HCT116 (cell line): ENCODE data around the gene HHIPL1. TPM values are rescaled to one million over a fixed set of nuclear protein-coding genes. Genes with fewer than 3 reads are reported as not detected.

Source experiments
- ATAC-seq: fragments of 200-7000 bp; cut with Tn5 transposase; 2 replicates; pipeline ENCODE4 v1.9.1; 2020; ENCODE audit warnings: mild to moderate bottlenecking, moderate library complexity
- BruUV-seq: library from RNA; stranded (reverse); fragments of 400-500 nt; replicated peaks from 2 replicates; lab custom pipeline; 2021; lab: Mats Ljungman, UMichigan
- CTCF ChIA-PET: fragments of 300-600 bp; sonication (Branson Sonifier 250); formaldehyde crosslinking; loops from one replicate; lab custom pipeline; 2021; ENCODE audit warnings: antibody characterized with exemption; lab: Charles Lee
- POLR2A ChIA-PET: fragments of 300-600, 350-600 bp; sonication (Branson Sonifier 250); formaldehyde crosslinking; loops from one replicate; lab custom pipeline; 2021; ENCODE audit warnings: antibody characterized with exemption; lab: Charles Lee
- RAD21 ChIA-PET, 2 experiments: fragments of 300-600 bp; sonication (Branson Sonifier 250); formaldehyde crosslinking; loops; one replicate each; lab custom pipeline; 2023; ENCODE audit warnings: low total read pairs in 2 of 2; ENCODE audit not compliant: uncharacterized antibody in 2 of 2, unreplicated experiment in 2 of 2, low non-redundant PET in 1 of 2; lab: Charles Lee
- DNase-seq: peaks from one replicate; pipeline ENCODE4 v3.0.0-alpha.2; 2010; ENCODE audit warnings: low read depth, low spot score
- H2AFZ ChIP-seq: fragments of 200-600 bp; shearing (Covaris generic), sonication (generic); 2 replicates; pipeline ENCODE4 v1.6.1; 2017; ENCODE audit warnings: low read depth, mixed run types, mixed read lengths, antibody characterized with exemption, low read length; ENCODE audit not compliant: poor library complexity, severe bottlenecking
- H3K27ac ChIP-seq: 2 replicates; pipeline ENCODE4 v1.5.1; 2012; ENCODE audit warnings: low read depth, low read length
- H3K27me3 ChIP-seq: fragments of 200-600 bp; sonication (generic); 2 replicates; pipeline ENCODE4 v1.6.1; 2016; ENCODE audit warnings: mixed run types, low read length, mixed read lengths; ENCODE audit not compliant: insufficient read depth
- H3K36me3 ChIP-seq, 2 experiments: fragments of 200-500 bp in 1 of 2; fragments of 200-600 bp in 1 of 2; sonication (Bioruptor generic) in 1 of 2; sonication (generic) in 1 of 2; 2 replicates each; pipeline versions ENCODE4 v1.5.1 to v1.6.1; 2014 to 2016; ENCODE audit warnings: low read length in 2 of 2, inconsistent platforms in 1 of 2, mixed read lengths in 1 of 2, mixed run types in 1 of 2; ENCODE audit not compliant: insufficient read depth in 2 of 2, control insufficient read depth in 1 of 2
- H3K4me1 ChIP-seq, 2 experiments: fragments of 200-600 bp in 1 of 2; sonication (generic) in 1 of 2; 2 replicates each; pipeline versions ENCODE4 v1.5.1 to v1.6.1; 2012 to 2017; ENCODE audit warnings: low read length in 2 of 2, inconsistent platforms in 1 of 2, mild to moderate bottlenecking in 1 of 2, mixed read lengths in 1 of 2, mixed run types in 1 of 2, moderate library complexity in 1 of 2; ENCODE audit not compliant: insufficient read depth in 2 of 2, control insufficient read depth in 1 of 2
- H3K4me2 ChIP-seq: fragments of 200-600 bp; sonication (generic); 2 replicates; pipeline ENCODE4 v1.6.1; 2017; ENCODE audit warnings: mixed run types, low read length, mixed read lengths
- H3K4me3 ChIP-seq, 2 experiments: fragments of 200-600 bp in 1 of 2; sonication (generic) in 1 of 2; replicated peaks in 1 of 2; 2 replicates each; pipeline ENCODE4 v1.5.1; 2011 to 2016; ENCODE audit warnings: low read length in 2 of 2, control low read depth in 1 of 2, low read depth in 1 of 2, mild to moderate bottlenecking in 1 of 2, mixed read lengths in 1 of 2, mixed run types in 1 of 2
- H3K79me2 ChIP-seq: fragments of 200-600 bp; sonication (generic); 2 replicates; pipeline ENCODE4 v1.6.1; 2017; ENCODE audit warnings: mild to moderate bottlenecking, mixed run types, low read length, moderate library complexity, mixed read lengths; ENCODE audit not compliant: insufficient read depth
- H3K9ac ChIP-seq: fragments of 200-600 bp; sonication (generic); 2 replicates; pipeline ENCODE4 v1.6.1; 2016; ENCODE audit warnings: low read length, mixed read lengths
- H3K9me2 ChIP-seq: fragments of 200-600 bp; sonication (generic), shearing (Covaris generic); 2 replicates; pipeline ENCODE4 v1.6.1; 2017; ENCODE audit warnings: mixed run types, mild to moderate bottlenecking, moderate library complexity; ENCODE audit not compliant: insufficient read depth
- H3K9me3 ChIP-seq, 2 experiments: fragments of 200-500 bp in 1 of 2; fragments of 200-600 bp in 1 of 2; sonication (Bioruptor generic) in 1 of 2; sonication (generic) in 1 of 2; 2 replicates each; pipeline ENCODE4 v1.6.1; 2014 to 2017; ENCODE audit warnings: low read length in 2 of 2, mixed read lengths in 2 of 2, inconsistent platforms in 1 of 2, low read depth in 1 of 2, mild to moderate bottlenecking in 1 of 2, mixed run types in 1 of 2, moderate library complexity in 1 of 2; ENCODE audit not compliant: control insufficient read depth in 1 of 2, insufficient read depth in 1 of 2
- H4K20me1 ChIP-seq: fragments of 200-600 bp; sonication (generic), shearing (Covaris generic); 2 replicates; pipeline ENCODE4 v1.6.1; 2017; ENCODE audit warnings: mixed run types, mild to moderate bottlenecking, moderate library complexity; ENCODE audit not compliant: insufficient read depth
- CBX3 ChIP-seq: IDR thresholded peaks from 2 replicates; pipeline ENCODE4 v1.6.1; 2012; ENCODE audit warnings: low read depth
- EGR1 ChIP-seq: IDR thresholded peaks from 2 replicates; pipeline ENCODE4 v1.6.1; 2012; ENCODE audit warnings: low read depth
- EZH2 ChIP-seq: fragments of 200-600 bp; sonication (generic); IDR thresholded peaks from 2 replicates; pipeline ENCODE4 v1.6.1; 2017; ENCODE audit warnings: antibody characterized with exemption, mixed run types
- EZH2phosphoT487 ChIP-seq: fragments of 200-600 bp; IDR thresholded peaks from 2 replicates; pipeline ENCODE4 v1.6.1; 2018; ENCODE audit warnings: antibody characterized with exemption, borderline replicate concordance
- FOSL1 ChIP-seq: IDR thresholded peaks from 2 replicates; pipeline ENCODE4 v1.6.1; 2012; ENCODE audit warnings: low read depth
- JUND ChIP-seq: IDR thresholded peaks from 2 replicates; pipeline ENCODE4 v1.6.1; 2012
- POLR2A ChIP-seq: IDR thresholded peaks from 2 replicates; pipeline ENCODE4 v1.7.0; 2011; ENCODE audit warnings: borderline replicate concordance; ENCODE audit not compliant: insufficient read depth, insufficient read length; ENCODE audit errors: extremely low read depth
- POLR2AphosphoS5 ChIP-seq: IDR thresholded peaks from 2 replicates; pipeline ENCODE4 v1.6.1; 2011; ENCODE audit warnings: mild to moderate bottlenecking, low read depth, low read length, moderate library complexity
- RAD21 ChIP-seq: IDR thresholded peaks from 2 replicates; pipeline ENCODE4 v1.6.1; 2012; ENCODE audit warnings: low read depth, mild to moderate bottlenecking
- SIN3A ChIP-seq: IDR thresholded peaks from 2 replicates; pipeline ENCODE4 v1.6.1; 2012; ENCODE audit warnings: low read depth
- SRF ChIP-seq: IDR thresholded peaks from 2 replicates; pipeline ENCODE4 v1.6.1; 2012; ENCODE audit warnings: low read depth
- TCF7L2 ChIP-seq: IDR thresholded peaks from 2 replicates; pipeline ENCODE4 v1.7.0; 2011; ENCODE audit warnings: borderline replicate concordance, inconsistent platforms; ENCODE audit not compliant: insufficient read depth, insufficient read length; ENCODE audit errors: extremely low read depth
- YY1 ChIP-seq: IDR thresholded peaks from 2 replicates; pipeline ENCODE4 v1.6.1; 2011; ENCODE audit warnings: low read length, low read depth, moderate library complexity, mild to moderate bottlenecking; ENCODE audit not compliant: insufficient replicate concordance; ENCODE audit errors: extremely low read depth
- ZFX ChIP-seq: fragments of 450-650 bp; IDR thresholded peaks from 2 replicates; pipeline ENCODE4 v1.6.1; 2017
- intact Hi-C: fragments of 100-400 bp; cut with micrococcal nuclease; formaldehyde crosslinking; loops from 2 replicates; pipeline ENCODE4 v1.10.0; 2022
- total RNA-seq: library from RNA; stranded (reverse); gene quantifications from one replicate; pipeline ENCODE4 v1.2.1, GENCODE V29; 2021; ENCODE audit not compliant: unreplicated experiment
- TF ChIP-seq, protein P1 (sequence below): IDR thresholded peaks from 2 replicates; pipeline ENCODE4 v1.6.1; 2011; ENCODE audit warnings: mild to moderate bottlenecking, low read length, moderate library complexity; ENCODE audit not compliant: insufficient replicate concordance; ENCODE audit errors: extremely low read depth
- TF ChIP-seq, protein P2 (sequence below): IDR thresholded peaks from 2 replicates; pipeline ENCODE4 v1.6.1; 2012
- TF ChIP-seq, protein P3 (sequence below): IDR thresholded peaks from 2 replicates; pipeline ENCODE4 v1.6.1; 2012; ENCODE audit warnings: low read depth
- TF ChIP-seq, protein P4 (sequence below): IDR thresholded peaks from 2 replicates; pipeline ENCODE4 v1.6.1; 2012

HHIPL1 gene
- total RNA-seq, 1 experiment from 2014 or later: not detected

GRCh38 chr14:99611646-99612045, 33.3 kb upstream of the HHIPL1 start:
- no TSS peak for BruUV-seq
- H3K27ac ChIP-seq: no peak overlapping the region
- no peaks in the 10 kb centered on the region for H3K36me3 ChIP-seq
- no peaks in the 10 kb centered on the region for H4K20me1 ChIP-seq
- CTCF ChIA-PET: no interaction called here
- RAD21 ChIA-PET: no interaction called here
- H3K4me3 ChIP-seq: no peak overlapping the region
- H3K9ac ChIP-seq: no peak overlapping the region
- intact Hi-C loops: no loop called here
- no peaks in the 10 kb centered on the region for H3K9me3 ChIP-seq
- no peak for TF ChIP-seq FOSL1
- no peak for TF ChIP-seq SIN3A
- no peak for TF ChIP-seq JUND
- TF ChIP-seq EGR1: no peak
- TF ChIP-seq, protein P1, sequence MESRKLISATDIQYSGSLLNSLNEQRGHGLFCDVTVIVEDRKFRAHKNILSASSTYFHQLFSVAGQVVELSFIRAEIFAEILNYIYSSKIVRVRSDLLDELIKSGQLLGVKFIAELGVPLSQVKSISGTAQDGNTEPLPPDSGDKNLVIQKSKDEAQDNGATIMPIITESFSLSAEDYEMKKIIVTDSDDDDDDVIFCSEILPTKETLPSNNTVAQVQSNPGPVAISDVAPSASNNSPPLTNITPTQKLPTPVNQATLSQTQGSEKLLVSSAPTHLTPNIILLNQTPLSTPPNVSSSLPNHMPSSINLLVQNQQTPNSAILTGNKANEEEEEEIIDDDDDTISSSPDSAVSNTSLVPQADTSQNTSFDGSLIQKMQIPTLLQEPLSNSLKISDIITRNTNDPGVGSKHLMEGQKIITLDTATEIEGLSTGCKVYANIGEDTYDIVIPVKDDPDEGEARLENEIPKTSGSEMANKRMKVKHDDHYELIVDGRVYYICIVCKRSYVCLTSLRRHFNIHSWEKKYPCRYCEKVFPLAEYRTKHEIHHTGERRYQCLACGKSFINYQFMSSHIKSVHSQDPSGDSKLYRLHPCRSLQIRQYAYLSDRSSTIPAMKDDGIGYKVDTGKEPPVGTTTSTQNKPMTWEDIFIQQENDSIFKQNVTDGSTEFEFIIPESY: no peak
- TF ChIP-seq, protein P2, sequence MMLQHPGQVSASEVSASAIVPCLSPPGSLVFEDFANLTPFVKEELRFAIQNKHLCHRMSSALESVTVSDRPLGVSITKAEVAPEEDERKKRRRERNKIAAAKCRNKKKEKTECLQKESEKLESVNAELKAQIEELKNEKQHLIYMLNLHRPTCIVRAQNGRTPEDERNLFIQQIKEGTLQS: no peak
- TF ChIP-seq CBX3: no peak
- TF ChIP-seq SRF: no peak
- TF ChIP-seq POLR2A: no peak
- no peak for TF ChIP-seq RAD21
- no peak for TF ChIP-seq EZH2
- TF ChIP-seq YY1: no peak
- TF ChIP-seq, protein P3, sequence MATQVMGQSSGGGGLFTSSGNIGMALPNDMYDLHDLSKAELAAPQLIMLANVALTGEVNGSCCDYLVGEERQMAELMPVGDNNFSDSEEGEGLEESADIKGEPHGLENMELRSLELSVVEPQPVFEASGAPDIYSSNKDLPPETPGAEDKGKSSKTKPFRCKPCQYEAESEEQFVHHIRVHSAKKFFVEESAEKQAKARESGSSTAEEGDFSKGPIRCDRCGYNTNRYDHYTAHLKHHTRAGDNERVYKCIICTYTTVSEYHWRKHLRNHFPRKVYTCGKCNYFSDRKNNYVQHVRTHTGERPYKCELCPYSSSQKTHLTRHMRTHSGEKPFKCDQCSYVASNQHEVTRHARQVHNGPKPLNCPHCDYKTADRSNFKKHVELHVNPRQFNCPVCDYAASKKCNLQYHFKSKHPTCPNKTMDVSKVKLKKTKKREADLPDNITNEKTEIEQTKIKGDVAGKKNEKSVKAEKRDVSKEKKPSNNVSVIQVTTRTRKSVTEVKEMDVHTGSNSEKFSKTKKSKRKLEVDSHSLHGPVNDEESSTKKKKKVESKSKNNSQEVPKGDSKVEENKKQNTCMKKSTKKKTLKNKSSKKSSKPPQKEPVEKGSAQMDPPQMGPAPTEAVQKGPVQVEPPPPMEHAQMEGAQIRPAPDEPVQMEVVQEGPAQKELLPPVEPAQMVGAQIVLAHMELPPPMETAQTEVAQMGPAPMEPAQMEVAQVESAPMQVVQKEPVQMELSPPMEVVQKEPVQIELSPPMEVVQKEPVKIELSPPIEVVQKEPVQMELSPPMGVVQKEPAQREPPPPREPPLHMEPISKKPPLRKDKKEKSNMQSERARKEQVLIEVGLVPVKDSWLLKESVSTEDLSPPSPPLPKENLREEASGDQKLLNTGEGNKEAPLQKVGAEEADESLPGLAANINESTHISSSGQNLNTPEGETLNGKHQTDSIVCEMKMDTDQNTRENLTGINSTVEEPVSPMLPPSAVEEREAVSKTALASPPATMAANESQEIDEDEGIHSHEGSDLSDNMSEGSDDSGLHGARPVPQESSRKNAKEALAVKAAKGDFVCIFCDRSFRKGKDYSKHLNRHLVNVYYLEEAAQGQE: no peak
- no peak for TF ChIP-seq EZH2phosphoT487
- TF ChIP-seq, protein P4, sequence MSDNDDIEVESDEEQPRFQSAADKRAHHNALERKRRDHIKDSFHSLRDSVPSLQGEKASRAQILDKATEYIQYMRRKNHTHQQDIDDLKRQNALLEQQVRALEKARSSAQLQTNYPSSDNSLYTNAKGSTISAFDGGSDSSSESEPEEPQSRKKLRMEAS: no peak
- TF ChIP-seq POLR2AphosphoS5: no peak
- TF ChIP-seq TCF7L2: no peak
- TF ChIP-seq ZFX: no peak
- peaks cover 4 to 5% of the 10 kb centered on the region in 2 experiments; a peak in 3 of 4 replicates for H3K4me1 ChIP-seq
- H3K79me2 ChIP-seq: no peaks in the 10 kb centered on the region
- no peaks in the 10 kb centered on the region for H3K9me2 ChIP-seq
- POLR2A ChIA-PET: no interaction called here
- no peak overlapping the region for H2AFZ ChIP-seq
- 0 out of 2 replicates have a peak, but pooled peaks cover 3% of the 10 kb centered on the region for H3K27me3 ChIP-seq
- no peak for DNase-seq
- H3K4me2 ChIP-seq: no peak overlapping the region
- ATAC-seq: no peak
